ENCODE data around the gene CNST.

The CNST gene

DNA sequence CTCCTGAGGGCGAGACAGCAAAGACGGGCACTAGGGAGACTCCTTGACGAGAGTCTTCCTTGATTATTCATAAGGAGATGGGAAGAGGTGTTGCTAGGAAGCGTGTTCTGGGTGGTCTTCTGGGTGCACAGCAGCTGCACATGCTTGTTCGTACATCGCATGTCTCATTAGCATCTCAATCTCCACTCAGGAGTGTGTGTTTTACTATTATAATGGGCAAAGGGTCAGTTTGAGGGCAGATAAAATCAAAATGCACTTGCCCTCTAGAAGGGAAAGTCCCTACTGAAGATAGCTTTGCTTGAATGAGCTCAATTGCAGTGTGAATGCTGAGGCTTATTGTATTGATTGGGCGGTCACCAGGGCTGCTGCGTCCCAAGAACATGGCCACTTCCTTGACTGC, 107.8 kb downstream of the CNST start:
- TF ChIP-seq, protein P1, sequence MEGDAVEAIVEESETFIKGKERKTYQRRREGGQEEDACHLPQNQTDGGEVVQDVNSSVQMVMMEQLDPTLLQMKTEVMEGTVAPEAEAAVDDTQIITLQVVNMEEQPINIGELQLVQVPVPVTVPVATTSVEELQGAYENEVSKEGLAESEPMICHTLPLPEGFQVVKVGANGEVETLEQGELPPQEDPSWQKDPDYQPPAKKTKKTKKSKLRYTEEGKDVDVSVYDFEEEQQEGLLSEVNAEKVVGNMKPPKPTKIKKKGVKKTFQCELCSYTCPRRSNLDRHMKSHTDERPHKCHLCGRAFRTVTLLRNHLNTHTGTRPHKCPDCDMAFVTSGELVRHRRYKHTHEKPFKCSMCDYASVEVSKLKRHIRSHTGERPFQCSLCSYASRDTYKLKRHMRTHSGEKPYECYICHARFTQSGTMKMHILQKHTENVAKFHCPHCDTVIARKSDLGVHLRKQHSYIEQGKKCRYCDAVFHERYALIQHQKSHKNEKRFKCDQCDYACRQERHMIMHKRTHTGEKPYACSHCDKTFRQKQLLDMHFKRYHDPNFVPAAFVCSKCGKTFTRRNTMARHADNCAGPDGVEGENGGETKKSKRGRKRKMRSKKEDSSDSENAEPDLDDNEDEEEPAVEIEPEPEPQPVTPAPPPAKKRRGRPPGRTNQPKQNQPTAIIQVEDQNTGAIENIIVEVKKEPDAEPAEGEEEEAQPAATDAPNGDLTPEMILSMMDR (IDR thresholded peaks at IDR 0.05; ENCODE audit: low read depth, low read length): no peak
- no peaks in the 10 kb centered on the region for H3K27me3 ChIP-seq
- peaks cover under 1% of the 10 kb centered on the region for H3K4me1 ChIP-seq
- no peaks in the 10 kb centered on the region for H3K9me3 ChIP-seq
- DNase-seq: no peak
- H3K36me3 ChIP-seq: no peaks in the 10 kb centered on the region
- H3K4me3 ChIP-seq (ENCODE audit: low read depth, low read length): no peak overlapping the region

DNA sequence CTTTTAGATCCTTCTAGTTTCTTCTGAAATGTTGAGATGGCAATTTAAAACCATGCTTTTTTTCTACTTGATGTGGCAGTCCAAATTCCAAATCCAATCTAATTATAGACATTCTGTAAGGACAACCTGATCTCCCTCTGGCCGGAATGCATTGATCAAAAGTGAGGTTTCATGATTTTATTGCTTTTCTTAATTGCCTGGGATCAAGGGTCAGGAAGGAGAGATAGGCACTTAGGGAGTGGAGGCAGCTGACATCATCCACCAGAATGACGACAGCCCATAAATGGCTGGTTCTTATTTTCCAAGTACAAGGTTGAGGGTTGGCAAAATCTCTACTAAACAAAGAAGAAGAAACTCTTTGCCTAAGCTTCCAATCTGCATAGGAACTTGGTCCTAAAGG, 111.6 kb downstream of the CNST start:
- Histone ChIP-seq H3K27me3 (no peaks in the 10 kb centered on the region), H3K9me3 (no peaks in the 10 kb centered on the region), H3K4me3 (ENCODE audit: low read depth, low read length) (no peak overlapping the region), H3K4me1 (peaks cover 34% of the 10 kb centered on the region), H3K36me3 (no peaks in the 10 kb centered on the region)
- TF ChIP-seq, protein P1 (IDR thresholded peaks at IDR 0.05; ENCODE audit: low read depth, low read length): no peak
- no peak for DNase-seq

DNA sequence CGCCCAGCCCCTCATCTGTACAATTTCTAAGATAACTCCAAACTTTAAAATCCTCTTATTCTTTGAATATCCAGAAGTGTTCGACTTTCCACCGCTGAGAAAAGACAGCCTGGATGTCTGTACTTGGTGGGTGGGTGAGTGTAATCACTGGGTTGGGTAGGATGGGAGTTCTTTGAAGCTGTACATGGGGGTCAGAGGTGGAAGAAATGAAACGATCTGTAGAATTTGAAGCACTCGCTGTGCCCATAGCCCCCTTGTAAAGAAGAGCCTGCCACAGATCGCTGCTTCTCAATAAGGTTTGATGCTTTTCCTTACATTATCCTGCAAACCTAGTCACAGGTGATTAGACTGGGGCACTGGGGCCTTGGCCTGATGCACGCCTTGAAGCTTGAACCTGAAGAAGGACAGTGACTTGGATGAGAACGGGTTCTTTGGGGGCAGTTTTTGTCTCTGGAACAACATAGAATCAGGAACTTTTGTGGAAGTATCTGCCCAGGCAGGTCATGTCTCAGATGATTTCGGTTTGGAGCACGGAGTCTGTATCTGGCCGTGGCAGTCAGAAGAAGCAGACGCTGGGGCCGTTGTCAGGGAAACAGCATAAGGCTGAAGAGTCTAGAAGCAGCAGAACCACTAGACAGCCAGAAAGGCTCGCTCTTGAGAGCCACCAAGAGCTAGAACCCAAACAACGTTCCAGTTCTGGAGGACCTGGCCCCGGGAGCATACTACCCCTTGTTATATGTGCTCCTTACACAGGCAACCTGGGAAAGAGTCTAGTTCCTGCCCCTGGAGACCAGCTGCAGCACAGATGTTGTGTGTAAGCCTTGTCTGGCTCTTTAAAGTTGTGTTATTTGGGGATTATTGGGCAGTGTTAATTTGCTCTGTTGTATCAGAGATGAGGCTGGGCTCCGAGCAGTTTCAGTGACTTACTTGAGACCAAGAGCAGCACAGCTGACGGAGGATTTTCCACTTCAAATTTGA, 112.8 kb downstream of the CNST start:
- peaks cover 39% of the 10 kb centered on the region for H3K4me1 ChIP-seq
- H3K36me3 ChIP-seq: no peaks in the 10 kb centered on the region
- no peak for DNase-seq
- H3K9me3 ChIP-seq: no peaks in the 10 kb centered on the region
- TF ChIP-seq, protein P1 (IDR thresholded peaks at IDR 0.05; ENCODE audit: low read depth, low read length): no peak
- H3K4me3 ChIP-seq (ENCODE audit: low read depth, low read length): no peak overlapping the region
- no peaks in the 10 kb centered on the region for H3K27me3 ChIP-seq

DNA sequence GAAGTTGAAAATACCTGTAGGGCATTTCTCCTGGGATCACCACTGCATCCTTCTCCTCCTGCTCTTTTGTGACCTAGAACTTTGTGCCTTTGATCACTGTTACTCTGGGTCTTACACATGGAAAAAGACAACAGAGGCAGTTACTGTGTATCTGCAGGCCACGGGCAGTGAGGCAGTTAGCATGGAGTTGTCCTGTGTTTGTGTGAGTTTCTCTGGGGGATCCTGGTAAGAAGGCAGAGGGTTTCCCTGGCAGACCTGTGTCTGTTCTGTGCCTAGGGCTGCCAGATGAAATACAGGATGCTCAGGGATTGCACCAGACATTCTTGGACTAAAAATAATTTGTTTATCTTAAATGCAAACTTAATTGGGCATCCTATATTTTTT, 113.5 kb downstream of the CNST start:
- no peaks in the 10 kb centered on the region for H3K27me3 ChIP-seq
- H3K4me1 ChIP-seq: peaks cover 39% of the 10 kb centered on the region
- H3K36me3 ChIP-seq: no peaks in the 10 kb centered on the region
- TF ChIP-seq, protein P1 (IDR thresholded peaks at IDR 0.05; ENCODE audit: low read depth, low read length): no peak
- peak; percentile 43 for DNase-seq
- no peak overlapping the region for H3K4me3 ChIP-seq (ENCODE audit: low read depth, low read length)
- H3K9me3 ChIP-seq: no peaks in the 10 kb centered on the region

DNA sequence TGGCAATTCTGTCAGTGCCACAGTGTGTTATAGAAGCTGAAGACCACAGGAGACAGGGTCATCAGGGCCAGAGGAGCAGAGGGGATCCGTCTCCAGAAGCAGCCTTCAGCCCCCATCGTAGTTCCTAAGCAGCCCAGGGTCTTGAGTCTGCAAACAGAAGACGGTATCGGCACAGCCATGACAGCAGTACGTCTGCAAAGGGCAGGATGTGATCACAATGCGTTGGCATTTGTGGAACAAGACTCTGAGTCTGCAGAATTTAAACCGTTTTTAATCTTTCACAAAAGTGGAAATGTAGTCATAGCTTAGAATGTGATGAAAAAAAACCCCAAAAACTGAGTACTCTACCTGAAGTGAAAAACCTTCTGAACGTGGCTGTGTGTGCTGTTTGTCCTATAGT, 113.9 kb downstream of the CNST start:
- TF ChIP-seq, protein P1 (IDR thresholded peaks at IDR 0.05; ENCODE audit: low read depth, low read length): no peak
- H3K4me3 ChIP-seq (ENCODE audit: low read depth, low read length): no peak overlapping the region
- no peaks in the 10 kb centered on the region for H3K36me3 ChIP-seq
- DNase-seq: no peak
- no peaks in the 10 kb centered on the region for H3K9me3 ChIP-seq
- H3K27me3 ChIP-seq: no peaks in the 10 kb centered on the region
- H3K4me1 ChIP-seq: peaks cover 39% of the 10 kb centered on the region

DNA sequence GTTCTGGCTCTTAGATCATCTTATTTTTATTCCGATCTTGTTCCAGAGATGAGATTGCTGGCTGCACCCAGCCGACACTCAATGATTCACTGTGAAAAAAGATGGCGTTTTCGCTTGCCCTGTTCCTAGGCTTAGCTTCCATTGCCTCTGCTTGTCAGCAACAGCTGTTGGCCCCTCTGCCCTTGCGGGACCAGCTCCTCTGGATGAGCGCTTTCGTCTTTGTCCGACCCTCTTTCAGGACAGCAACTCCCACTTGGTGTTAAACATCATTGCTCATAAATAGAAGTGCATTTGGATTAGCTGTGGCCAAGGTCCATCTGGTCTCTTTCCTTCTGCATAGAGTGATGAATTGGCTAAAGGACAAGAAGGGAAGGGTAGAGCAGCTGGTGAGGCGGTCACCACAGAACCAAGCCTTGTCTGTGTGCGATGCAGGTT, 114.5 kb downstream of the CNST start:
- H3K27me3 ChIP-seq: no peaks in the 10 kb centered on the region
- TF ChIP-seq, protein P1 (IDR thresholded peaks at IDR 0.05; ENCODE audit: low read depth, low read length): no peak
- H3K4me3 ChIP-seq (ENCODE audit: low read depth, low read length): no peak overlapping the region
- H3K4me1 ChIP-seq: peaks cover 39% of the 10 kb centered on the region
- no peaks in the 10 kb centered on the region for H3K36me3 ChIP-seq
- DNase-seq: peak; percentile 36
- H3K9me3 ChIP-seq: no peaks in the 10 kb centered on the region
